Measurements from ENCODE around the gene SNX5.
A peak's percentile ranks its signal among the peaks of the same experiment; 100 is the strongest.

- TF ChIP-seq ZBTB11 (CRISPR knock-in tag; IDR thresholded peaks at IDR 0.05): no peak
- TF ChIP-seq E2F4 (CRISPR knock-in tag; IDR thresholded peaks at IDR 0.05; ENCODE audit: low read depth): no peak
- TF ChIP-seq RBM15 (IDR thresholded peaks at IDR 0.05; ENCODE audit: insufficient read depth, low read length): no peak
- peak; percentile 47; the same call in 1 of the 2 replicates for TF ChIP-seq DPF2 (IDR thresholded peaks at IDR 0.05)
- TF ChIP-seq ZNF124 (CRISPR knock-in tag; IDR thresholded peaks at IDR 0.05): no peak
- TF ChIP-seq CTCF (IDR thresholded peaks at IDR 0.05 in 2 of 3, conservative IDR thresholded peaks at IDR 0.05 in 1 of 3; ENCODE audit: insufficient read depth in 2 of 3, low read depth in 1 of 3, low read length in 3 of 3): no peak
- no peak for TF ChIP-seq CBX5 (IDR thresholded peaks at IDR 0.05; ENCODE audit: borderline replicate concordance, low read depth)
- TF ChIP-seq XRCC3 (IDR thresholded peaks at IDR 0.05): no peak
- no peak for TF ChIP-seq BACH1 (tag; IDR thresholded peaks at IDR 0.05)
- TF ChIP-seq MBD2 (IDR thresholded peaks at IDR 0.05; ENCODE audit: borderline replicate concordance, low read depth): no peak
- no peak for TF ChIP-seq RAD21 (CRISPR knock-in tag; conservative IDR thresholded peaks at IDR 0.05 in 1 of 2, IDR thresholded peaks at IDR 0.05 in 1 of 2)
These were observed 3.4 kb downstream of the SNX5 start for GRCh38 chr20:17965042-17965697.

Measured in K562 (cell line).